Muscle of leg (tissue), 11 donors: Measurements from ENCODE around the gene LCLAT1. TPM values are rescaled to one million over a fixed set of nuclear protein-coding genes. Genes with fewer than 3 reads are reported as not detected.

Source experiments
- DNase-seq: peaks from one replicate; pipeline ENCODE4 v3.0.0; 2013
- H3K27ac ChIP-seq: one replicate; pipeline ENCODE4 v1.5.1; 2013; ENCODE audit warnings: mild to moderate bottlenecking, low read length, control low read depth
- H3K27me3 ChIP-seq: one replicate; pipeline ENCODE4 v1.6.1; 2013; ENCODE audit warnings: low read length; ENCODE audit not compliant: control insufficient read depth, insufficient read depth
- H3K36me3 ChIP-seq: one replicate; pipeline ENCODE4 v1.6.1; 2013; ENCODE audit warnings: low read length; ENCODE audit not compliant: control insufficient read depth, insufficient read depth
- H3K4me1 ChIP-seq: one replicate; pipeline ENCODE4 v1.6.1; 2013; ENCODE audit warnings: low read length; ENCODE audit not compliant: control insufficient read depth, insufficient read depth
- H3K4me3 ChIP-seq: one replicate; pipeline ENCODE4 v1.5.1; 2013; ENCODE audit warnings: low read length, control low read depth
- H3K9me3 ChIP-seq: replicated peaks from 2 replicates; pipeline ENCODE4 v1.6.1; 2013; ENCODE audit warnings: low read depth, low read length; ENCODE audit not compliant: control insufficient read depth
- WGBS: methylation state at CpG from one replicate; pipeline ENCODE4 v1.1.5; 2013; ENCODE audit warnings: missing lambda C conversion rate; ENCODE audit not compliant: insufficient coverage; 5-methylcytosine and 5-hydroxymethylcytosine counted together
- polyA plus RNA-seq, 8 donors: library from polyadenylated mRNA; unstranded; fragments of 120-200 nt; gene quantifications; one replicate each; pipeline versions ENCODE4 v1.2.1 to v1.2.3, GENCODE V29; 2013; ENCODE audit warnings: inconsistent platforms in 1 of 8, low replicate concordance in 1 of 8; ENCODE audit not compliant: insufficient read length in 8 of 8, insufficient read depth in 1 of 8
- total RNA-seq: library from RNA; stranded (reverse); fragments of 120-200 nt; gene quantifications from one replicate; pipeline ENCODE4 v1.2.4, GENCODE V29; 2013

LCLAT1 gene
- total and polyA plus RNA-seq, 9 donors: 5.8 to 9.9 (median 7.0) TPM

GRCh38 chr2:30691948-30692828 lies 245.1 kb downstream of the LCLAT1 start:
- DNase-seq: no peak
- Histone ChIP-seq H3K36me3 (no peaks in the 10 kb centered on the region), H3K27me3 (no peaks in the 10 kb centered on the region), H3K4me3 (no peak overlapping the region), H3K27ac (no peak overlapping the region), H3K9me3 (no peaks in the 10 kb centered on the region), H3K4me1 (peaks cover 31% of the 10 kb centered on the region)
- 79% methylated on average over 10 of the region's 16 CpGs for WGBS

DNA sequence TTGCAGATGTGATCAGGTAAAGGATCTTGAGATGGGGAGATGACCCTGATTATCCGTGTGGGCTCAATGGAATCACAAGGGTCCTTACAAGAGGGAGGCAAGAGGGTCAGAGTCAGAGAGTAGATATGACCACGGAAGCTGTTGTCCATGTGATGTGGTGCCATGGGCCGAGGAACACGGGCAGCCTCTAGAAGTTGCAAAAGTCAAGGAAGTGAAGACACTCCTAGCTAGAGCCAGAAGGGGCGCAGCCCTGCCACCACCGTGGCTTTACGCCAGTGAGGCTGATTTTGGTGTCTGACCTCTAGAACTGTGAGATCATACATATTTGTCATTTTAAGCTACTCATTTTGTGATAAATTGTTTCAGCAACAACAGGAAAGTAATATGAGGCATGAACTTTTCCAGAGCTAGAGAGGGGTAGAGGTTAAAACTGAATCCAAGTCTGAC lies 245.8 kb downstream of the LCLAT1 start:
- Histone ChIP-seq H3K36me3 (no peaks in the 10 kb centered on the region), H3K27me3 (no peaks in the 10 kb centered on the region), H3K4me1 (peaks cover 31% of the 10 kb centered on the region), H3K27ac (no peak overlapping the region), H3K9me3 (no peaks in the 10 kb centered on the region), H3K4me3 (no peak overlapping the region)
- 97% methylated on average over 4 of the region's 7 CpGs for WGBS
- DNase-seq: no peak

Other genes starting within 250 kb of the LCLAT1 start
- 21.4 TPM for gene LBH, start 215.7 kb upstream of the LCLAT1 start, total RNA-seq
- gene LBH, start 215.7 kb upstream of the LCLAT1 start, polyA plus RNA-seq: 10 to 100 TPM; 24.9 to 32.9 (median 30.1) TPM